ENCODE data around the gene CXCL3.

The CXCL3 gene

GRCh38 chr4:74059161-74059829 lies 20.8 kb upstream of the CXCL3 start:
- no peak for TF ChIP-seq SIN3A (IDR thresholded peaks at IDR 0.05; ENCODE audit: borderline replicate concordance, insufficient read depth, low read length)
- TF ChIP-seq TAF1 (IDR thresholded peaks at IDR 0.05; ENCODE audit: borderline replicate concordance, insufficient read depth, low read length) = no peak
- no peak for TF ChIP-seq FOXP2 (optimal IDR thresholded peaks at IDR 0.05; ENCODE audit: borderline replicate concordance, extremely low read depth, extremely low read length, insufficient read depth)
- TF ChIP-seq REST (IDR thresholded peaks at IDR 0.05; ENCODE audit: insufficient read depth in 1 of 2, low read depth in 2 of 2, low read length in 2 of 2) = no peak
- no peak for TF ChIP-seq POLR2AphosphoS5 (IDR thresholded peaks at IDR 0.05; ENCODE audit: low read depth, low read length)

- no peak for TF ChIP-seq SIN3A (IDR thresholded peaks at IDR 0.05; ENCODE audit: borderline replicate concordance, insufficient read depth, low read length)
Measured at GRCh38 chr4:74058048-74058651, 19.7 kb upstream of the CXCL3 start.

- TF ChIP-seq POLR2AphosphoS5 (IDR thresholded peaks at IDR 0.05; ENCODE audit: low read depth, low read length) = no peak
- TF ChIP-seq SIN3A (IDR thresholded peaks at IDR 0.05; ENCODE audit: borderline replicate concordance, insufficient read depth, low read length) = no peak
- TF ChIP-seq TAF1 (IDR thresholded peaks at IDR 0.05; ENCODE audit: borderline replicate concordance, insufficient read depth, low read length) = no peak
- no peak for TF ChIP-seq FOXP2 (optimal IDR thresholded peaks at IDR 0.05; ENCODE audit: borderline replicate concordance, extremely low read depth, extremely low read length, insufficient read depth)
- TF ChIP-seq REST (IDR thresholded peaks at IDR 0.05; ENCODE audit: insufficient read depth in 1 of 2, low read depth in 2 of 2, low read length in 2 of 2) = no peak
Measured at GRCh38 chr4:74057588-74057987, 19.1 kb upstream of the CXCL3 start.

- TF ChIP-seq POLR2AphosphoS5 (IDR thresholded peaks at IDR 0.05; ENCODE audit: low read depth, low read length) (no peak), REST (IDR thresholded peaks at IDR 0.05; ENCODE audit: insufficient read depth in 1 of 2, low read depth in 2 of 2, low read length in 2 of 2) (no peak), TAF1 (IDR thresholded peaks at IDR 0.05; ENCODE audit: borderline replicate concordance, insufficient read depth, low read length) (no peak), FOXP2 (optimal IDR thresholded peaks at IDR 0.05; ENCODE audit: borderline replicate concordance, extremely low read depth, extremely low read length, insufficient read depth) (no peak), SIN3A (IDR thresholded peaks at IDR 0.05; ENCODE audit: borderline replicate concordance, insufficient read depth, low read length) (no peak)
Measured at GRCh38 chr4:74056858-74057562, 18.5 kb upstream of the CXCL3 start.

- no peak for TF ChIP-seq FOXP2 (optimal IDR thresholded peaks at IDR 0.05; ENCODE audit: borderline replicate concordance, extremely low read depth, extremely low read length, insufficient read depth)
- no peak for TF ChIP-seq POLR2AphosphoS5 (IDR thresholded peaks at IDR 0.05; ENCODE audit: low read depth, low read length)
- TF ChIP-seq REST (IDR thresholded peaks at IDR 0.05; ENCODE audit: insufficient read depth in 1 of 2, low read depth in 2 of 2, low read length in 2 of 2) = no peak
Measured at GRCh38 chr4:74056114-74056857, 17.8 kb upstream of the CXCL3 start.
